Measurements from ENCODE around the gene ZCCHC4. TPM values are rescaled to one million over a fixed set of nuclear protein-coding genes. Genes with fewer than 3 reads are reported as not detected.
"Not testable (repeated sequence)": the region's sequence is repeated elsewhere in the genome, so short reads cannot be mapped to it uniquely, and the experiment has no call there.

The ZCCHC4 gene
- polyA plus RNA-seq, 6 donors from 2014 or later: 7.0 to 14.3 (median 10.3) TPM; not detected in 1

- Mint-ChIP-seq H3K27me3 (peaks cover 0 to 14% (median 5%) of the 10 kb centered on the region in 3 donors), H3K4me3 (no peak overlapping the region), H3K27ac (peak overlapping the region in 1 of 6 donors; percentile 49), H3K9me3 (peaks cover 0 to 4% (median 0%) of the 10 kb centered on the region in 7 donors), H3K4me1 (peaks cover 18 to 31% (median 31%) of the 10 kb centered on the region in 3 donors), H3K36me3 (no peaks in the 10 kb centered on the region)
- ATAC-seq (ENCODE audit: low read depth in 2 of 2): no peak
- no peak for DNase-seq
Observed at GRCh38 chr4:25306518-25307057, 6.0 kb upstream of the ZCCHC4 start.

GRCh38 chr4:25307596-25307995, 5.0 kb upstream of the ZCCHC4 start:
- Mint-ChIP-seq H3K27me3 (peaks cover 0 to 14% (median 5%) of the 10 kb centered on the region in 3 donors), H3K27ac (peak overlapping the region in 1 of 6 donors; percentile 72), H3K4me1 (peaks cover 19 to 38% (median 37%) of the 10 kb centered on the region in 3 donors), H3K9me3 (peaks cover 0 to 4% (median 0%) of the 10 kb centered on the region in 7 donors), H3K4me3 (peak overlapping the region in 1 of 8 donors; percentile 10), H3K36me3 (no peaks in the 10 kb centered on the region)
- DNase-seq (no peak), ATAC-seq (ENCODE audit: low read depth in 2 of 2) (no peak)

- H3K4me1 Mint-ChIP-seq: peaks cover 22 to 44% (median 43%) of the 10 kb centered on the region in 3 donors
- DNase-seq (no peak), ATAC-seq (ENCODE audit: low read depth in 2 of 2) (peak in 1 of 2 donors; percentile 18)
- H3K36me3 Mint-ChIP-seq: no peaks in the 10 kb centered on the region
- peak overlapping the region in 3 of 6 donors; percentile 10 to 93 (median 92) for H3K27ac Mint-ChIP-seq
- peaks cover 0 to 11% (median 5%) of the 10 kb centered on the region in 3 donors for H3K27me3 Mint-ChIP-seq
- peaks cover 0 to 4% (median 0%) of the 10 kb centered on the region in 7 donors for H3K9me3 Mint-ChIP-seq
- peak overlapping the region in 5 of 8 donors; percentile 10 to 42 (median 35) for H3K4me3 Mint-ChIP-seq
Observed at GRCh38 chr4:25308306-25308705, 4.3 kb upstream of the ZCCHC4 start.

- DNase-seq (no peak), ATAC-seq (ENCODE audit: low read depth in 2 of 2) (no peak)
- Mint-ChIP-seq H3K4me1 (peaks cover 22 to 48% (median 47%) of the 10 kb centered on the region in 3 donors), H3K36me3 (no peaks in the 10 kb centered on the region), H3K27ac (peak overlapping the region in 3 of 6 donors; percentile 22 to 92 (median 66)), H3K9me3 (peaks cover 0 to 4% (median 0%) of the 10 kb centered on the region in 7 donors), H3K27me3 (peaks cover 0 to 8% (median 5%) of the 10 kb centered on the region in 3 donors), H3K4me3 (peak overlapping the region in 6 of 8 donors; percentile 16 to 65 (median 38))
Observed at GRCh38 chr4:25308761-25309160, 3.8 kb upstream of the ZCCHC4 start.

- H3K4me3 Mint-ChIP-seq: peak overlapping the region; percentile 13 to 76 (median 64)
Observed at GRCh38 chr4:25310066-25310802, 2.3 kb upstream of the ZCCHC4 start.

GRCh38 chr4:25310803-25311166, 1.8 kb upstream of the ZCCHC4 start:
- Mint-ChIP-seq H3K27ac (peak overlapping the region; percentile 42 to 90 (median 83)), H3K4me3 (peak overlapping the region; percentile 13 to 76 (median 64)), H3K36me3 (no peaks in the 10 kb centered on the region), H3K27me3 (no peaks in the 10 kb centered on the region), H3K4me1 (peaks cover 22 to 55% (median 47%) of the 10 kb centered on the region in 3 donors), H3K9me3 (peaks cover 0 to 4% (median 0%) of the 10 kb centered on the region in 7 donors)
- ATAC-seq (ENCODE audit: low read depth in 2 of 2) (no peak), DNase-seq (no peak)

More at GRCh38 chr4:25310066-25310802, 2.3 kb upstream of the ZCCHC4 start:
- no peaks in the 10 kb centered on the region for H3K27me3 Mint-ChIP-seq
- H3K9me3 Mint-ChIP-seq: peaks cover 0 to 4% (median 0%) of the 10 kb centered on the region in 7 donors
- no peak for DNase-seq
- peaks cover 22 to 55% (median 47%) of the 10 kb centered on the region in 3 donors for H3K4me1 Mint-ChIP-seq
- H3K27ac Mint-ChIP-seq: peak overlapping the region; percentile 77 to 93 (median 88)
- no peak for ATAC-seq (ENCODE audit: low read depth in 2 of 2)
- H3K36me3 Mint-ChIP-seq: no peaks in the 10 kb centered on the region

GRCh38 chr4:25313201-25313895, 774 bp downstream of the ZCCHC4 start:
- DNase-seq (no peak), ATAC-seq (ENCODE audit: low read depth in 2 of 2) (no peak)
- H3K4me3 Mint-ChIP-seq: peak overlapping the region; percentile 91 to 100 (median 99)
- H3K27me3 Mint-ChIP-seq: no peaks in the 10 kb centered on the region
- H3K27ac Mint-ChIP-seq: peak overlapping the region in 5 of 6 donors; percentile 44 to 99 (median 92)
- H3K4me1 Mint-ChIP-seq: peaks cover 20 to 51% (median 40%) of the 10 kb centered on the region in 3 donors
- peaks cover 0 to 18% of the 10 kb centered on the region in 2 donors for H3K36me3 Mint-ChIP-seq
- H3K9me3 Mint-ChIP-seq: peaks cover 0 to 3% (median 0%) of the 10 kb centered on the region in 7 donors

GRCh38 chr4:25320336-25320735, 7.8 kb downstream of the ZCCHC4 start:
- Mint-ChIP-seq H3K27ac (no peak overlapping the region), H3K4me1 (peaks cover 0 to 3% (median 3%) of the 10 kb centered on the region in 3 donors), H3K36me3 (peaks cover 8 to 18% of the 10 kb centered on the region in 2 donors), H3K9me3 (no peaks in the 10 kb centered on the region), H3K27me3 (no peaks in the 10 kb centered on the region), H3K4me3 (no peak overlapping the region)
- ATAC-seq (ENCODE audit: low read depth in 2 of 2) (no peak), DNase-seq (no peak)

- ATAC-seq (ENCODE audit: low read depth in 2 of 2): no peak
- Mint-ChIP-seq H3K9me3 (no peaks in the 10 kb centered on the region), H3K27ac (peak overlapping the region in 1 of 6 donors; percentile 79), H3K4me3 (no peak overlapping the region), H3K27me3 (no peaks in the 10 kb centered on the region), H3K36me3 (peaks cover 8 to 18% of the 10 kb centered on the region in 2 donors), H3K4me1 (peaks cover 1 to 3% (median 3%) of the 10 kb centered on the region in 3 donors)
- DNase-seq: no peak
Observed at GRCh38 chr4:25320773-25321172, 8.2 kb downstream of the ZCCHC4 start.

- Mint-ChIP-seq H3K27ac (no peak overlapping the region), H3K9me3 (no peaks in the 10 kb centered on the region), H3K27me3 (no peaks in the 10 kb centered on the region), H3K4me1 (peaks cover 0 to 6% (median 5%) of the 10 kb centered on the region in 3 donors), H3K36me3 (peaks cover 8 to 10% of the 10 kb centered on the region in 2 donors), H3K4me3 (no peak overlapping the region)
- DNase-seq (no peak), ATAC-seq (ENCODE audit: low read depth in 2 of 2) (no peak)
Observed at GRCh38 chr4:25321703-25322102, 9.1 kb downstream of the ZCCHC4 start.

- ATAC-seq (ENCODE audit: low read depth in 2 of 2); H3K9me3 Mint-ChIP-seq; H3K27me3 Mint-ChIP-seq; DNase-seq; H3K27ac Mint-ChIP-seq; H3K36me3 Mint-ChIP-seq; H3K4me3 Mint-ChIP-seq: not testable (repeated sequence)
- H3K4me1 Mint-ChIP-seq: peaks cover 17 to 27% (median 17%) of the 10 kb centered on the region in 3 donors
Observed at GRCh38 chr4:25328463-25328862, 15.9 kb downstream of the ZCCHC4 start.

- no peaks in the 10 kb centered on the region for H3K9me3 Mint-ChIP-seq
- H3K4me1 Mint-ChIP-seq: peaks cover 17 to 27% (median 17%) of the 10 kb centered on the region in 3 donors
- no peaks in the 10 kb centered on the region for H3K27me3 Mint-ChIP-seq
- H3K27ac Mint-ChIP-seq: no peak overlapping the region
- no peak overlapping the region for H3K4me3 Mint-ChIP-seq
- no peak for ATAC-seq (ENCODE audit: low read depth in 2 of 2)
- no peak for DNase-seq
- peaks cover 0 to 3% of the 10 kb centered on the region in 2 donors for H3K36me3 Mint-ChIP-seq
Observed at GRCh38 chr4:25330335-25330734, 17.8 kb downstream of the ZCCHC4 start.

All from naive B cell (primary cell).